GM19193 (cell line): Measurements from ENCODE around the gene ACO2.

ENCODE experiments used
- POLR2A ChIP-seq: IDR thresholded peaks from 4 replicates; pipeline ENCODE4 v1.6.1; 2011; ENCODE audit not compliant: insufficient read depth, insufficient read length; ENCODE audit errors: extremely low read depth

Gene ACO2

GRCh38 chr22:41505511-41506220 lies 36.7 kb downstream of the ACO2 start:
- no peak for TF ChIP-seq POLR2A

- TF ChIP-seq POLR2A: no peak
Observed at GRCh38 chr22:41507330-41508063, 38.6 kb downstream of the ACO2 start.

- no peak for TF ChIP-seq POLR2A
Observed at GRCh38 chr22:41508770-41509170, 39.9 kb downstream of the ACO2 start.

GRCh38 chr22:41511521-41511968 lies 42.6 kb downstream of the ACO2 start:
- TF ChIP-seq POLR2A: no peak

GRCh38 chr22:41512421-41513194 lies 43.7 kb downstream of the ACO2 start:
- TF ChIP-seq POLR2A: no peak

- TF ChIP-seq POLR2A: no peak
Observed at GRCh38 chr22:41513391-41513790, 44.5 kb downstream of the ACO2 start.

GRCh38 chr22:41516462-41516861 lies 47.5 kb downstream of the ACO2 start:
- no peak for TF ChIP-seq POLR2A

GRCh38 chr22:41517172-41518047 lies 48.5 kb downstream of the ACO2 start:
- no peak for TF ChIP-seq POLR2A

GRCh38 chr22:41518048-41518347 lies 49.1 kb downstream of the ACO2 start:
- TF ChIP-seq POLR2A: no peak

- TF ChIP-seq POLR2A: no peak
Observed at GRCh38 chr22:41521126-41521525, 52.2 kb downstream of the ACO2 start.

GRCh38 chr22:41522813-41523212 lies 53.9 kb downstream of the ACO2 start:
- TF ChIP-seq POLR2A: no peak

- TF ChIP-seq POLR2A: peak; percentile 10
Observed at GRCh38 chr22:41523464-41524221, 54.7 kb downstream of the ACO2 start.

GRCh38 chr22:41524251-41524661 lies 55.3 kb downstream of the ACO2 start:
- TF ChIP-seq POLR2A: peak; percentile 10
